H9 (cell line): ENCODE measurements around the gene WDR59. TPM values are rescaled to one million over a fixed set of nuclear protein-coding genes. Genes with fewer than 3 reads are reported as not detected.
"Not testable (repeated sequence)": the region's sequence is repeated elsewhere in the genome, so short reads cannot be mapped to it uniquely, and the experiment has no call there.

Experiments used
- DNase-seq: peaks from one replicate; pipeline ENCODE4 v3.0.0-alpha.2; 2017
- H2AFZ ChIP-seq: one replicate; pipeline ENCODE4 v1.6.1; 2013; ENCODE audit warnings: mild to moderate bottlenecking, low read length, control low read depth, moderate library complexity
- H2AK5ac ChIP-seq: 2 replicates; pipeline ENCODE4 v1.6.1; 2013; ENCODE audit warnings: low read length, control low read depth, mixed read lengths; ENCODE audit not compliant: insufficient read length
- H2BK120ac ChIP-seq: one replicate; pipeline ENCODE4 v1.6.1; 2013; ENCODE audit warnings: low read depth, mild to moderate bottlenecking, low read length, control low read depth, inconsistent platforms; ENCODE audit not compliant: poor library complexity, severe bottlenecking
- H2BK12ac ChIP-seq: 2 replicates; pipeline ENCODE4 v1.6.1; 2013; ENCODE audit warnings: low read length, control low read depth, mixed read lengths, low read depth; ENCODE audit not compliant: insufficient read length
- H2BK15ac ChIP-seq: 2 replicates; pipeline ENCODE4 v1.6.1; 2013; ENCODE audit warnings: low read depth, low read length, control low read depth
- H2BK20ac ChIP-seq: one replicate; pipeline ENCODE4 v1.6.1; 2013; ENCODE audit warnings: low read depth, mild to moderate bottlenecking, low read length, control low read depth, inconsistent platforms; ENCODE audit not compliant: poor library complexity, severe bottlenecking
- H2BK5ac ChIP-seq: 2 replicates; pipeline ENCODE4 v1.6.1; 2013; ENCODE audit warnings: low read length, control low read depth, mixed read lengths; ENCODE audit not compliant: insufficient read length
- H3K14ac ChIP-seq: 2 replicates; pipeline ENCODE4 v1.6.1; 2013; ENCODE audit warnings: low read length, control low read depth; ENCODE audit not compliant: insufficient read depth
- H3K18ac ChIP-seq: 2 replicates; pipeline ENCODE4 v1.6.1; 2013; ENCODE audit warnings: low read depth, mild to moderate bottlenecking, mixed read lengths, low read length, control low read depth; ENCODE audit not compliant: insufficient read length
- H3K23ac ChIP-seq: 2 replicates; pipeline ENCODE4 v1.6.1; 2013; ENCODE audit warnings: low read length, control low read depth, mixed read lengths, low read depth; ENCODE audit not compliant: insufficient read length
- H3K23me2 ChIP-seq: 2 replicates; pipeline ENCODE4 v1.6.1; 2013; ENCODE audit warnings: low read depth, mild to moderate bottlenecking, mixed read lengths, low read length, control low read depth; ENCODE audit not compliant: insufficient read length, poor library complexity, severe bottlenecking
- H3K27ac ChIP-seq: 2 replicates; pipeline ENCODE4 v1.5.1; 2013; ENCODE audit warnings: low read length, control low read depth, mixed read lengths, low read depth; ENCODE audit not compliant: insufficient read length
- H3K27me3 ChIP-seq: 2 replicates; pipeline ENCODE4 v1.6.1; 2013; ENCODE audit warnings: low read length, control low read depth, inconsistent platforms; ENCODE audit not compliant: insufficient read depth
- H3K4ac ChIP-seq: 2 replicates; pipeline ENCODE4 v1.6.1; 2013; ENCODE audit warnings: low read depth, mild to moderate bottlenecking, control low read depth, inconsistent platforms, low read length, moderate library complexity
- H3K4me1 ChIP-seq: 2 replicates; pipeline ENCODE4 v1.6.1; 2013; ENCODE audit warnings: low read length, control low read depth, inconsistent platforms; ENCODE audit not compliant: insufficient read depth
- H3K4me2 ChIP-seq: 2 replicates; pipeline ENCODE4 v1.6.1; 2013; ENCODE audit warnings: low read length, control low read depth, mixed read lengths; ENCODE audit not compliant: insufficient read length, insufficient read depth
- H3K56ac ChIP-seq: 2 replicates; pipeline ENCODE4 v1.6.1; 2013; ENCODE audit warnings: low read depth, mild to moderate bottlenecking, mixed read lengths, low read length, control low read depth; ENCODE audit not compliant: insufficient read length
- H3K79me1 ChIP-seq: 2 replicates; pipeline ENCODE4 v1.6.1; 2013; ENCODE audit warnings: low read depth, mild to moderate bottlenecking, moderate library complexity, low read length, control low read depth, inconsistent platforms; ENCODE audit not compliant: insufficient read depth, poor library complexity, severe bottlenecking
- H3K79me2 ChIP-seq: 2 replicates; pipeline ENCODE4 v1.6.1; 2013; ENCODE audit warnings: low read length, control low read depth, inconsistent platforms; ENCODE audit not compliant: insufficient read depth
- H3K9ac ChIP-seq: 2 replicates; pipeline ENCODE4 v1.6.1; 2013; ENCODE audit warnings: low read length, control low read depth, mixed read lengths; ENCODE audit not compliant: insufficient read length; ENCODE audit errors: extremely low read depth
- H3K9me3 ChIP-seq: one replicate; pipeline ENCODE4 v1.6.1; 2013; ENCODE audit warnings: low read depth, low read length, inconsistent platforms; ENCODE audit not compliant: control insufficient read depth
- H3T11ph ChIP-seq: one replicate; pipeline ENCODE4 v1.6.1; 2013; ENCODE audit warnings: mild to moderate bottlenecking, low read length, control low read depth, inconsistent platforms
- H4K20me1 ChIP-seq: one replicate; pipeline ENCODE4 v1.6.1; 2013; ENCODE audit not compliant: control insufficient read depth, insufficient read length, insufficient read depth
- H4K5ac ChIP-seq: 2 replicates; pipeline ENCODE4 v1.6.1; 2013; ENCODE audit warnings: low read depth, mild to moderate bottlenecking, mixed read lengths, low read length, control low read depth; ENCODE audit not compliant: insufficient read length
- H4K8ac ChIP-seq: replicated peaks from 2 replicates; pipeline ENCODE4 v1.6.1; 2013; ENCODE audit warnings: low read length, control low read depth, mixed read lengths, low read depth; ENCODE audit not compliant: insufficient read length
- H4K91ac ChIP-seq: 2 replicates; pipeline ENCODE4 v1.6.1; 2013; ENCODE audit warnings: low read depth, mild to moderate bottlenecking, moderate library complexity, mixed read lengths, low read length, control low read depth; ENCODE audit not compliant: insufficient read length
- H3K27ac Mint-ChIP-seq, 3 experiments: 2 replicates in 2 of 3; 3 replicates in 1 of 3; pipeline ENCODE4 v1.8.0; 2020 to 2021; ENCODE audit warnings: mixed read lengths in 3 of 3, mild to moderate bottlenecking in 1 of 3, moderate library complexity in 1 of 3
- H3K27me3 Mint-ChIP-seq: 2 replicates; pipeline ENCODE4 v1.8.0; 2021; ENCODE audit warnings: low read depth, mild to moderate bottlenecking, moderate library complexity, mixed read lengths
- H3K36me3 Mint-ChIP-seq, 3 experiments: 2 replicates in 2 of 3; 3 replicates in 1 of 3; pipeline ENCODE4 v1.8.0; 2020 to 2021; ENCODE audit warnings: low read depth in 3 of 3, mixed read lengths in 3 of 3; ENCODE audit not compliant: insufficient read depth in 1 of 3
- H3K4me1 Mint-ChIP-seq, 2 experiments: 2 replicates each; pipeline ENCODE4 v1.8.0; 2020; ENCODE audit warnings: mixed read lengths in 2 of 2
- H3K4me3 Mint-ChIP-seq, 2 experiments: 2 replicates in 1 of 2; 3 replicates in 1 of 2; pipeline ENCODE4 v1.8.0; 2020 to 2021; ENCODE audit warnings: mild to moderate bottlenecking in 2 of 2, mixed read lengths in 2 of 2, moderate library complexity in 1 of 2
- H3K9me3 Mint-ChIP-seq, 2 experiments: 2 replicates in 1 of 2; 3 replicates in 1 of 2; pipeline ENCODE4 v1.8.0; 2020; ENCODE audit warnings: mild to moderate bottlenecking in 2 of 2, mixed read lengths in 2 of 2, moderate library complexity in 1 of 2
- WGBS: extraction: QIAGEN DNeasy Blood & Tissue Kit; methylation state at CpG from one replicate; pipeline ENCODE4 v1.1.7; 2013; ENCODE audit warnings: missing lambda C conversion rate, low lambda C conversion rate, mixed read lengths; ENCODE audit not compliant: insufficient read length; ENCODE audit errors: extremely low coverage; 5-methylcytosine and 5-hydroxymethylcytosine counted together
- total RNA-seq: library from RNA; stranded (reverse); gene quantifications from 2 replicates; pipeline ENCODE4 v1.2.1, GENCODE V29; 2021
- TF ChIP-seq, protein P1 (sequence below): fragments of 200-600 bp; sonication (generic); conservative IDR thresholded peaks from 3 replicates; pipeline ENCODE4 v1.8.0; 2021; ENCODE audit warnings: antibody characterized with exemption, mild to moderate bottlenecking

Gene WDR59
- total RNA-seq, 1 experiment from 2014 or later = 97.5 TPM

GRCh38 chr16:74990832-74991231 is 5.9 kb upstream of the WDR59 start:
- H3K27ac Mint-ChIP-seq = no peak overlapping the region
- H3K9ac ChIP-seq = no peak overlapping the region
- H3K4me1 Mint-ChIP-seq = peaks cover 14 to 19% of the 10 kb centered on the region in 2 experiments
- no peak overlapping the region for H3K18ac ChIP-seq
- WGBS = no CpG with 5 or more reads among the region's 10 CpGs
- no peaks in the 10 kb centered on the region for H3K79me2 ChIP-seq
- H3K27ac ChIP-seq = no peak overlapping the region
- DNase-seq = no peak
- no peak overlapping the region for H4K5ac ChIP-seq
- H2BK12ac ChIP-seq = no peak overlapping the region
- H2AK5ac ChIP-seq = no peak overlapping the region
- no peak overlapping the region for H2BK20ac ChIP-seq
- no peaks in the 10 kb centered on the region for H4K20me1 ChIP-seq
- no peak overlapping the region for H3T11ph ChIP-seq
- H3K56ac ChIP-seq = no peak overlapping the region
- H2BK15ac ChIP-seq = no peak overlapping the region
- TF ChIP-seq, protein P1, sequence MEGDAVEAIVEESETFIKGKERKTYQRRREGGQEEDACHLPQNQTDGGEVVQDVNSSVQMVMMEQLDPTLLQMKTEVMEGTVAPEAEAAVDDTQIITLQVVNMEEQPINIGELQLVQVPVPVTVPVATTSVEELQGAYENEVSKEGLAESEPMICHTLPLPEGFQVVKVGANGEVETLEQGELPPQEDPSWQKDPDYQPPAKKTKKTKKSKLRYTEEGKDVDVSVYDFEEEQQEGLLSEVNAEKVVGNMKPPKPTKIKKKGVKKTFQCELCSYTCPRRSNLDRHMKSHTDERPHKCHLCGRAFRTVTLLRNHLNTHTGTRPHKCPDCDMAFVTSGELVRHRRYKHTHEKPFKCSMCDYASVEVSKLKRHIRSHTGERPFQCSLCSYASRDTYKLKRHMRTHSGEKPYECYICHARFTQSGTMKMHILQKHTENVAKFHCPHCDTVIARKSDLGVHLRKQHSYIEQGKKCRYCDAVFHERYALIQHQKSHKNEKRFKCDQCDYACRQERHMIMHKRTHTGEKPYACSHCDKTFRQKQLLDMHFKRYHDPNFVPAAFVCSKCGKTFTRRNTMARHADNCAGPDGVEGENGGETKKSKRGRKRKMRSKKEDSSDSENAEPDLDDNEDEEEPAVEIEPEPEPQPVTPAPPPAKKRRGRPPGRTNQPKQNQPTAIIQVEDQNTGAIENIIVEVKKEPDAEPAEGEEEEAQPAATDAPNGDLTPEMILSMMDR = no peak
- H4K91ac ChIP-seq = no peak overlapping the region
- H3K4me3 Mint-ChIP-seq = no peak overlapping the region
- no peaks in the 10 kb centered on the region; the same call in none of the 2 replicates for H3K27me3 Mint-ChIP-seq
- H3K14ac ChIP-seq = no peak overlapping the region
- no peak overlapping the region for H2BK120ac ChIP-seq
- H3K9me3 Mint-ChIP-seq = no peaks in the 10 kb centered on the region
- no peaks in the 10 kb centered on the region for H3K36me3 Mint-ChIP-seq
- no peaks in the 10 kb centered on the region for H3K9me3 ChIP-seq
- H3K23ac ChIP-seq = no peak overlapping the region
- no peaks in the 10 kb centered on the region for H3K27me3 ChIP-seq
- no peak overlapping the region for H4K8ac ChIP-seq
- H2BK5ac ChIP-seq = no peak overlapping the region
- H3K4me2 ChIP-seq = no peak overlapping the region
- no peak overlapping the region for H2AFZ ChIP-seq
- no peaks in the 10 kb centered on the region for H3K23me2 ChIP-seq
- H3K79me1 ChIP-seq = no peaks in the 10 kb centered on the region
- no peaks in the 10 kb centered on the region for H3K4me1 ChIP-seq
- no peak overlapping the region for H3K4ac ChIP-seq

DNA sequence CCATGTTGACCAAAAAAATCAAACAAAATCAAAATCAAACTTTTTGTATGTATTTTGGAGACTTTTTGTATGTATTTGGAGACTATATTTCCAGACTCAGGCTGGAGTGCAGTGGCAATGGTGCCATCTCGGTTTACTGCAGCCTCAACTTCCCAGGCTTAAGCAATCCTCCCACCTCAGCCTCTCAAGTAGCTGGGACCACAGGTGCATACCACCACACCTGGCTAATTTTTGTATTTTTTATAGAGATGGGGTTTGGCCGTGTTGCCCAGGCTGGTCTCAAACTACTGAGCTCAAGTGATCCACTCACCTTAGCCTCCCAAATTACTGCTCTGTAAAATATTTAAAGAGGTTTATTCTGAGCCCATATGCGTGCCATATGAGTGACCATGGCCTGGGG is 4.9 kb upstream of the WDR59 start:
- not testable (repeated sequence) for H3K4ac ChIP-seq, H3K27ac Mint-ChIP-seq, H2BK15ac ChIP-seq, H3K18ac ChIP-seq, H3K27me3 Mint-ChIP-seq, H3K4me1 ChIP-seq, H2BK12ac ChIP-seq, H3K27ac ChIP-seq, H3K4me3 Mint-ChIP-seq, H4K8ac ChIP-seq, H3K79me2 ChIP-seq, H3K23ac ChIP-seq, H4K20me1 ChIP-seq, H2AFZ ChIP-seq, H3K56ac ChIP-seq, H2BK20ac ChIP-seq, H3T11ph ChIP-seq, H3K23me2 ChIP-seq, DNase-seq, H3K4me2 ChIP-seq, H2AK5ac ChIP-seq, H3K27me3 ChIP-seq, H4K5ac ChIP-seq, H2BK120ac ChIP-seq, H3K9me3 Mint-ChIP-seq, H3K36me3 Mint-ChIP-seq, H3K14ac ChIP-seq, H4K91ac ChIP-seq, H3K9me3 ChIP-seq, H3K79me1 ChIP-seq, H2BK5ac ChIP-seq, H3K9ac ChIP-seq
- peaks cover 14 to 19% of the 10 kb centered on the region in 2 experiments for H3K4me1 Mint-ChIP-seq
- no CpG with 5 or more reads among the region's 3 CpGs for WGBS
